HG03520 (cell line): Measurements from ENCODE around the gene FAAP100.
"Not testable (repeated sequence)": the region's sequence is repeated elsewhere in the genome, so short reads cannot be mapped to it uniquely, and the experiment has no call there.

Experiments
- ATAC-seq: cut with Tn5 transposase; IDR thresholded peaks from one replicate; pipeline ENCODE4 v1.9.1; 2021; ENCODE audit warnings: mild to moderate bottlenecking, moderate library complexity; ENCODE audit not compliant: unreplicated experiment

FAAP100 gene

DNA sequence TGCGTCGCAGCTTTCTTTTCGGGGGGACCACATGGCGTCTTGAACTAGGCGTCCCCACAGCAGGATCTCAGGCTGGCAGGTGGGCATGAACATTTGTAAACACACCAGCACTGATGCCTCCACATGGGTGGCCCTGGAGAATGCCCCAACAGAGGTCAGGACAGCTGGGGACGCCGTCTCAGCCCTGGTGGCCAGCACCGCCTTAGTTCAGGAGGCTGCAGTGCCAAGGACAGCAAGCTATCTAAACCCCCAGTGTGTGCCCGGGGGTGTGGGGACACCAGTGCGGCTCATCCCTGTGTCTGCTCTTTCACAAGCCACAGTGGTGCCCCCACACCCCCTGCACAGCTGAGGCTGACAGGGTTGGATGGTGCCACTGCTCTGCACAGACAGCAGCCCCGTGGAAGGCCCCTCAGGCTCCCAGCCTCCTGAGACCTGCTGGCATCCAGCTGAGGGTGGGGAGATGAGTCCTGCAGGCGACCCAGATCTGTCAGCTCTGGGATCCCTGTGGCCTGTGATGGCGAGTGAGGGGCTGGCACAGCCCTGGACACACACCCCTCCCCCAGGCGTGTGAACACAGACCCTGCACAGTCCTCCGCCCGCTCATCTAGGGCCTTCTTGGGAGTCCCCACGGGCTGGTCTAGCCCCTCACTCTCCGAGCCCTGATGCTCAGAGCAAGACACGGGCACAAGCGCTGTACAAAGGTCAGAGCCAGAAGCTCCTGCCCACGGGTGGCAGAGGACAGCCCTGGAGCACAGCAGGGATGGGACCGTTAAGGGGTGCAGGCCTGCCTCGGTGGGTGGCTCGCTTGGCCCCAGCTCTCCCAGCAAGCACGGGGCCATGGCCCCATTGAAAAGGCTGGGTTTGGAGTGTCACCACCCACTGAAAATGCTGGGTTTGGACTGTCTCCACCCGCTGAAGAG, 13.2 kb downstream of the FAAP100 start:
- ATAC-seq, result no peak

DNA sequence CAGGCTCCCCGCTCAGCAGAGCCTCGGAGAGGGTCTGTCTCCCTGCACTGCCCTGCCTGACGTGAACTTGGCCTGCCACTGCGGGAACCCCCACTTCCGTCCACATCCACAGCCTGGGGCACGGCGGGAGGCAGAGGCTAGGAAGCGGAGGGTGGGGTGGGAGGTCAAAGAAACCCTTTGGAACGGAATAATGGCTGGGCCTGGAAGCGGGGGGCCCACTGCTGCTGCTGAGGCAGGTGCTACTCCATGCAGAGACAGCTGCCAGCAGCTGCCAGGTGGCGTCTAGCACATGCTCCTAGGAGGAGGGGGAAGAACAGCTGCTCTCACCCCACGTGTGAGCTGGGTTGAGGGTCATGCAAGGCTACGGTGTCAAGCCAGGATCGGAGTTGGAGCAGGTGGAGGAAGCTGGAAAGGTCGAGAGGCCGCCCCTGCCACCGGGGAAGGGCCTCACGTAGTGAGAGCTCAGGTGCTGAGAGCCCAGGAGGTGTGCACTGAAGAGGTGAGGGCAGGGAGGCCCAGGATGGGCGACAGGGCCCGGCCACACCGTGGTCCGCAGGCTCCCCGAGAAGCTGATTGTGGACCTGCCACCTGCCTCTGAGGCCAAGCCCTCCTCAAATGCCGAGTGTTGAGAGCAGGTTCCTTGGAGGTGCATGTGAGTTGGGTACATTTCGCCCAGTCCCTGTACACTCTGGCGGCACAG, 14.1 kb downstream of the FAAP100 start:
- ATAC-seq, result no peak

DNA sequence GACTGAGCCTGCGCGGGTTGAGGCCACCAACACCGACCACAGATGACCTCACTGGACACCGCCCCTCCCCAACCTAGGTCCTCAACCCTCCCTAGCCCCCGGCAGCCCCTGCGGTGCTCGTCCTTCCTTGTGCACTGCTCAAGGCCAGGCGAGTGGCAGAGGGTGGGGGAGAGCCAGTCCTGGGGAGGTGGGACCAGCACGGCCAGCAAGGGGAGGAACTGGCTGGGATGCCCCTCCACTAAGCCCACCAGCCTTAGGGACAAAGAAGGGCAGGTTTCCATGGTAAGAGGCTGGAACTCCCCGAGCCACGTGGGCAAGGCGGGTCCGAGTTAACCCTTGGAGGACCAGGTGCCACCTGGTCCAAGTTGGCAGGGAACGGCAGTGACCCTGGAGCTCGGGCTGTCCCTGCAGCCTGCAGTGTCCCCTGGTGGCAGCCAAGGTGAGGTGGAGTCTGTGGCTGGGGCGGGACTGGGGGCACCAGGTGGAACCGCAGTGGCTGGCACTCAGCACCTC, 14.8 kb downstream of the FAAP100 start:
- no peak for ATAC-seq

- ATAC-seq, result no peak
These were observed 15.6 kb downstream of the FAAP100 start for GRCh38 chr17:81536299-81537290.

DNA sequence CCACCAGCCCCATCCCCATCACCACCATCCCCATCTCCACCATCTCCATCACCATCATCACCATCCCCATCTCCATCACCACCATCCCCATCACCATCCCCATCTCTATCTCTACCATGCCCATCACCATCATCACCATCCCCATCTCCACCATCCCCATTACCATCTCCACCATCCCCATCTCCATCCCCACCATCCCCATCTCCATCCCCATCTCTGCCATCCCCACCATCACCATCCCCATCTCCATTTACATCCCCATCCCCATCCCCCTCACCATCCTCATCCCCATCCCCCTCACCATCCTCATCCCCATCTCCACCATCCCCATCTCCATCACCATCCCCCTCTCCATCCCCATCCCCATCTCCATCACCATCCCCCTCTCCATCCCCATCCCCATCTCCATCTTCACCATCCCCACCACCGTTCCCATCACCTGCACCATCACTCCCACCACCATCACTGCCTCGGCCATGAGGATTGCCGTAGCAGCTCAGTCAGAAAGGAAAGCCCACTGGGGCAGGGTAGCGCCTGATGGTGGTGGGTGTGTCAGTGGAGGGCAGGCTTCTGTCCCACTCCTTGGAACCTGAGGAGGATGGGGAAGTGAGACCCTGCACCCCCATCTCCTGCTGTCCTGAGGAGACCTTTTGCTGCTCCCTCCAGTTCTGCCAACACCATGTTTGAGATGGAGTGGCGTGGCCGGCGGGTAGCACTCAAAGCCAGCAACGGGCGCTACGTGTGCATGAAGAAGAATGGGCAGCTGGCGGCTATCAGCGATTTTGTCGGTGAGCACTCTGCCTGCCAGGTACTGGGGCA, 16.5 kb downstream of the FAAP100 start:
- ATAC-seq, result no peak

DNA sequence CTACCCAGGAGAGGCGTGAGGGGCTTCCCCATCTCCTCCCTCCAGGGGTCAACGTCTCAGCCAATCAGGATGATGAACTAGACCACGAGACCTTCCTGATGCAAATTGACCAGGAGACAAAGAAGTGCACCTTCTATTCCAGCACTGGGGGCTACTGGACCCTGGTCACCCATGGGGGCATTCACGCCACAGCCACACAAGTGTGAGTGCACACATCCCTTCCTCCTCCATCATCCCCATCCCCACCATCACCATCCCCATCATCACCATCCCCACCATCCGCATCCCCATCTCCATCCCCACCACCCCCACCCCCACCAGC, 17.2 kb downstream of the FAAP100 start:
- ATAC-seq, result no peak

- no peak for ATAC-seq
These were observed 17.8 kb downstream of the FAAP100 start for GRCh38 chr17:81534157-81535006.

GRCh38 chr17:81533339-81534141, 18.6 kb downstream of the FAAP100 start:
- no peak for ATAC-seq

- no peak for ATAC-seq
These were observed 19.5 kb downstream of the FAAP100 start for GRCh38 chr17:81532490-81533287.

- ATAC-seq, result not testable (repeated sequence)
These were observed 20.2 kb downstream of the FAAP100 start for GRCh38 chr17:81531998-81532404.

GRCh38 chr17:81531013-81531412, 21.1 kb downstream of the FAAP100 start:
- not testable (repeated sequence) for ATAC-seq

DNA sequence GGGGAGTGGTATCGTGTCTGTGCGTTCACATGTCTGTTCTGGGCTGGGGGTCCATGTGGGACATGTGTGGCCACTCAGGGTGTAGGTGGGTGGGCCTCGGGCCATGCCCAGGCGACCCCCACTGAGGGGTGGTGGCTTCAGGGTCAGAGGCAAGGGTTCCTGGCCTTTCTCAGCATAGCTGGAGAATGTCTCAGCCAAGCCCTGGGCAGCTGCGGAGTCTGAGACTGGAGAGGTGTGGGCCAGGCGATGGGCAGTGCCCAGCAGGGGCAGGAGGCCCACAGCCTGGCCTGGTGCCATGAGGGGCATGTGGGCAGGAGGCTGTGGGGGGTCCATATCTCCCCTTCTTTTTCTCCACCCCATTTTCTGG, 22.7 kb downstream of the FAAP100 start:
- ATAC-seq, result no peak

GRCh38 chr17:81528651-81529436, 23.3 kb downstream of the FAAP100 start:
- ATAC-seq, result no peak

GRCh38 chr17:81528384-81528650, 23.8 kb downstream of the FAAP100 start:
- ATAC-seq, result no peak

GRCh38 chr17:81527591-81528383, 24.4 kb downstream of the FAAP100 start, which contains the start of gene FSCN2:
Gene FSCN2 (plus strand): TSS chr17:81528377. CDS start chr17:81528532, 155 bp downstream.
- ATAC-seq, result no peak
